HFFc6 (cell line): ENCODE data around the gene CACNA2D1. TPM values are rescaled to one million over a fixed set of nuclear protein-coding genes. Genes with fewer than 3 reads are reported as not detected.

Experiments used
- DNase-seq: peaks from one replicate; pipeline ENCODE4 v3.0.0-alpha.2; 2018
- H3K27ac Mint-ChIP-seq: 2 replicates; pipeline ENCODE4 v1.8.0; 2020; ENCODE audit warnings: mild to moderate bottlenecking, mixed read lengths
- H3K27me3 Mint-ChIP-seq: 2 replicates; pipeline ENCODE4 v1.8.0; 2021; ENCODE audit warnings: mild to moderate bottlenecking, moderate library complexity, mixed read lengths; ENCODE audit not compliant: insufficient read depth
- H3K36me3 Mint-ChIP-seq: 2 replicates; pipeline ENCODE4 v1.8.0; 2021; ENCODE audit warnings: low read depth, mixed read lengths
- H3K4me1 Mint-ChIP-seq: 2 replicates; pipeline ENCODE4 v1.8.0; 2020; ENCODE audit warnings: low read depth, mixed read lengths
- H3K4me3 Mint-ChIP-seq: 2 replicates; pipeline ENCODE4 v1.8.0; 2020; ENCODE audit warnings: mild to moderate bottlenecking, moderate library complexity, mixed read lengths
- H3K9me3 Mint-ChIP-seq: 2 replicates; pipeline ENCODE4 v1.8.0; 2020; ENCODE audit warnings: mild to moderate bottlenecking, mixed read lengths
- total RNA-seq, 6 experiments: library from RNA; stranded (reverse); fragmentation: NEBNext Ultra II Directional; extraction: Animal tissue kit (Norgen Biotek cat#: 25700); gene quantifications; 2 replicates in 1 of 6; 3 replicates in 5 of 6; pipeline ENCODE4 v1.2.3, GENCODE V29; 2021
- TF ChIP-seq, protein P1 (sequence below): fragments of 200-600 bp; sonication (generic); IDR thresholded peaks from 2 replicates; pipeline ENCODE4 v1.5.0; 2021; ENCODE audit warnings: antibody characterized with exemption, mild to moderate bottlenecking

Gene CACNA2D1
- total RNA-seq, 6 experiments from 2014 or later: 34.9 to 43.6 (median 36.8) TPM

DNA sequence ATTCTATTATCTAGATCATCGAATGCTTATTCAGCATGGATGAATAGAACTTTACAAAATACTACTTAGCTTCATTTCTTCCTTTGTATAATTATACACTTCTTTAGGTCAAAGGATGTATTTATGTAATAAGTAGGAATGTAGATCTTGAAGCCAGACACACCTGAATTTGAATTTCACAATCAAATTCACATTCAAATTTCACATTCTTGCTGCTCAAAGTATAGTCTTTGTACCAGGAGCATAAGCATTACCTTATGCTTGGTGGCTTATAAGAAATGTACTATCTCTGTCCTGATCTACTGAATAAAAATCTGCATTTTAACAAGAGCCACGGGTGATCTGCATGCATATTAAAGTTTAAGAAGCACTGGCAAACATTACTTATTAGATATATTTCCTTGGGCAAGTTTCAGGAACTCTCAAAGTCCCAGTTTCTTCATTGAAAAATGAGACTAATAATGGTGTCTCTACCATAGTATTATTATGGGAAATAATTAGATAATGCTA is 112.8 kb downstream of the CACNA2D1 start:
- TF ChIP-seq, protein P1, sequence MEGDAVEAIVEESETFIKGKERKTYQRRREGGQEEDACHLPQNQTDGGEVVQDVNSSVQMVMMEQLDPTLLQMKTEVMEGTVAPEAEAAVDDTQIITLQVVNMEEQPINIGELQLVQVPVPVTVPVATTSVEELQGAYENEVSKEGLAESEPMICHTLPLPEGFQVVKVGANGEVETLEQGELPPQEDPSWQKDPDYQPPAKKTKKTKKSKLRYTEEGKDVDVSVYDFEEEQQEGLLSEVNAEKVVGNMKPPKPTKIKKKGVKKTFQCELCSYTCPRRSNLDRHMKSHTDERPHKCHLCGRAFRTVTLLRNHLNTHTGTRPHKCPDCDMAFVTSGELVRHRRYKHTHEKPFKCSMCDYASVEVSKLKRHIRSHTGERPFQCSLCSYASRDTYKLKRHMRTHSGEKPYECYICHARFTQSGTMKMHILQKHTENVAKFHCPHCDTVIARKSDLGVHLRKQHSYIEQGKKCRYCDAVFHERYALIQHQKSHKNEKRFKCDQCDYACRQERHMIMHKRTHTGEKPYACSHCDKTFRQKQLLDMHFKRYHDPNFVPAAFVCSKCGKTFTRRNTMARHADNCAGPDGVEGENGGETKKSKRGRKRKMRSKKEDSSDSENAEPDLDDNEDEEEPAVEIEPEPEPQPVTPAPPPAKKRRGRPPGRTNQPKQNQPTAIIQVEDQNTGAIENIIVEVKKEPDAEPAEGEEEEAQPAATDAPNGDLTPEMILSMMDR: no peak
- no peaks in the 10 kb centered on the region for H3K9me3 Mint-ChIP-seq
- peaks cover 4% of the 10 kb centered on the region; the same call in 1 of the 2 replicates for H3K36me3 Mint-ChIP-seq
- DNase-seq: no peak
- H3K4me1 Mint-ChIP-seq: peaks cover 30% of the 10 kb centered on the region
- H3K27ac Mint-ChIP-seq: no peak overlapping the region
- H3K4me3 Mint-ChIP-seq: no peak overlapping the region
- H3K27me3 Mint-ChIP-seq: no peaks in the 10 kb centered on the region

DNA sequence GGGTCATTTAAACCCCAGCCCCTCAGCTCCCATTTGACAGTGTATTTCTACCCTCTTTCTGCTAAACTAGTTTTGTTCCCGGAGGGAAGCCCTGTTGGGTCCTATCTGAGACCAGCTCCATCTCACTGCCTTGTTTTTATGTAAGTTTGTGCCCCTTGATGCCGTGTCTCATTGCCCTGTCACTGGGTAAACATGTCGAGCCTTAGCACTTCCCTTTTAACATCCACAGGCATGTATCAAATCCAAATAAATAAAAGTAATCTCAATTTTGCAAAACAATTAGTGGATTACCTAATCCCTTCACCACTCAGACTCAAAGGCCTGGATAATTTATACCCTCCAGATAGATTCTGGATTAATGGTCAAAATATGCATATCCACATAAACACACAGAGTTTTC is 115.7 kb downstream of the CACNA2D1 start:
- H3K4me1 Mint-ChIP-seq: peaks cover 55% of the 10 kb centered on the region
- no peak overlapping the region for H3K27ac Mint-ChIP-seq
- TF ChIP-seq, protein P1: no peak
- H3K9me3 Mint-ChIP-seq: no peaks in the 10 kb centered on the region
- H3K27me3 Mint-ChIP-seq: no peaks in the 10 kb centered on the region
- DNase-seq: no peak
- no peak overlapping the region for H3K4me3 Mint-ChIP-seq
- H3K36me3 Mint-ChIP-seq: peaks cover 18% of the 10 kb centered on the region

DNA sequence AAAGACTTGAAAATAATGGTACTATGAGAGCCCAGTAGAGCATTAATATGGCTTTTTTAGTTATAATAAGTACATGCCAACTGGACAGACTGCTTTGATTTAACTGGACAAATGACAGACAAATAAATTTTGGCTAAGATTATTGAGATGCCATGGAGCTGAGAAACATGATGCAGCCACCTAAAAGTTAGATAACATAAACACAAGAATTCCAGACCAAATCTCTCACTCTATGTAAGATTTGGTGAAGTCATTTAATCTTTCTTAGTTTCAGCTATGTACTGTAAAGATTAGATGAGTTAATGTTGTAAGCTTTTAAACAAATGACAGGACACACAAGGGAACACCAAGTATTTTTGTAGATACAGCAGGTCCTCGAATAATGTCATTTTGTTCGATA is 118.2 kb downstream of the CACNA2D1 start:
- Mint-ChIP-seq H3K4me1 (peaks cover 51% of the 10 kb centered on the region), H3K9me3 (no peaks in the 10 kb centered on the region), H3K4me3 (0 out of 2 replicates have a peak overlapping the region, but pooled peaks have one; percentile 11), H3K27ac (peak overlapping the region; percentile 39), H3K36me3 (peaks cover 21% of the 10 kb centered on the region), H3K27me3 (no peaks in the 10 kb centered on the region)
- TF ChIP-seq, protein P1: no peak
- peak; percentile 2 for DNase-seq

DNA sequence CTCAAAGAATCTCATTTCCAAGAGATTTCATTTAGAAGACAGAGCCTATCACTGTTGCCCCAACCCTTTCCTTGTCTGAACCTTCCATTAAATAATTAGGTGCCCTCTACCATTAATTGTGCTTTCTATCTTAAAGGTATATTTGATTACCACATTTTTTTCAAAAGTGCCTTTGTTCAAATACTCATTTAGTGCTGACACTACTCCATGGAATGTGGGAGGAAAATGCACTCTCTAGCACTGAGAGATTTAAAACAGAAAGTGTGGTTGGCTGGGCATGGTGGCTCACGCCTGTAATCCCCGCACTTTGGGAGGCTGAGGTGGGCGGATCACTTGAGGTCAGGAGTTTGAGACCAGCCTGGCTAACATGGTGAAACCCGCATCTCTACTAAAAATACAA is 119.8 kb downstream of the CACNA2D1 start:
- Mint-ChIP-seq H3K9me3 (no peaks in the 10 kb centered on the region), H3K36me3 (peaks cover 21% of the 10 kb centered on the region), H3K27ac (no peak overlapping the region; the same call in 1 of the 2 replicates), H3K4me3 (no peak overlapping the region), H3K27me3 (no peaks in the 10 kb centered on the region; the same call in 1 of the 2 replicates), H3K4me1 (peaks cover 64% of the 10 kb centered on the region)
- peak; percentile 19 for DNase-seq
- TF ChIP-seq, protein P1: no peak

DNA sequence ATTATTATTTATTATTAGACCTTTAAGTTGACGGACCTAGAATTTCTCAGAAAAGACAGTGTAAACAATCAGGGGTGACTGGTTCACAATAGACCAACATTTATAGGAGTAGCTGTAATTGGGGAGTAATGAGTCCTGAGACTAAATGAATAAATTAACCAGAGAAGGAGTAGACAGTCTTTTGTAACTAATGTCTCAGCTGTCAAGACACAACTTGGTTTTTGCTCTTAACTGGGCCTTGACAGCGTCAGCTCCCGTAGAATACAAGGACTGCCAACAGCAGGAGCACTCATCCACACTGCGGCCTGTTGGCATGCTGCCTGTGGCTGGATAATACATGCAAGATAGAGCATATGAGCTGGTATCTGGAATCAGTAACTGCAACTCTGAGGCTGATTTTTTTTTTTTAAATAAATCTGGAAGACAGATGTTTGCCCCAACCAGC is 123.9 kb downstream of the CACNA2D1 start:
- peak; percentile 80 for DNase-seq
- Mint-ChIP-seq H3K27ac (peak overlapping the region; percentile 85), H3K4me3 (peak overlapping the region; percentile 67), H3K27me3 (peaks cover 4% of the 10 kb centered on the region), H3K4me1 (peaks cover 40% of the 10 kb centered on the region), H3K9me3 (no peaks in the 10 kb centered on the region), H3K36me3 (peaks cover 17% of the 10 kb centered on the region)
- TF ChIP-seq, protein P1: no peak
